Measurements from ENCODE around the gene MAN2A1.

The MAN2A1 gene

GRCh38 chr5:109907731-109908130, 218.0 kb downstream of the MAN2A1 start:
- DNase-seq (ENCODE audit: low spot score): no peak

- DNase-seq (ENCODE audit: low spot score): no peak
These were observed 218.6 kb downstream of the MAN2A1 start for GRCh38 chr5:109908366-109908765.

- no peak for DNase-seq (ENCODE audit: low spot score)
These were observed 221.1 kb downstream of the MAN2A1 start for GRCh38 chr5:109910874-109911273.

GRCh38 chr5:109911731-109912130, 222.0 kb downstream of the MAN2A1 start:
- no peak for DNase-seq (ENCODE audit: low spot score)

GRCh38 chr5:109914906-109915305, 225.2 kb downstream of the MAN2A1 start:
- DNase-seq (ENCODE audit: low spot score): no peak

- no peak for DNase-seq (ENCODE audit: low spot score)
These were observed 226.9 kb downstream of the MAN2A1 start for GRCh38 chr5:109916481-109917153.
